ENCODE results near the gene LCMT1. TPM values are rescaled to one million over a fixed set of nuclear protein-coding genes. Genes with fewer than 3 reads are reported as not detected.

LCMT1 gene
- total and polyA plus RNA-seq, 2 of the 13 experiments (the other 11 are each of a cell fraction or from before 2014, with no cell fraction given) = 41.2 to 48.7 TPM

GRCh38 chr16:25177831-25178688, 66.5 kb downstream of the LCMT1 start (continued):
- TF ChIP-seq IKZF5 (CRISPR knock-in tag; IDR thresholded peaks at IDR 0.05) (peak; percentile 99), GTF3A (CRISPR knock-in tag; conservative IDR thresholded peaks at IDR 0.05) (0 out of 2 replicates have a peak, but pooled peaks have one; percentile 23), KLF15 (CRISPR knock-in tag; IDR thresholded peaks at IDR 0.05; ENCODE audit: borderline replicate concordance) (no peak), BCLAF1 (IDR thresholded peaks at IDR 0.05) (no peak), HBP1 (CRISPR knock-in tag; IDR thresholded peaks at IDR 0.05; ENCODE audit: low read depth) (no peak; the same call in 1 of the 2 replicates), MBD4 (IDR thresholded peaks at IDR 0.05; ENCODE audit: borderline replicate concordance, low read length) (no peak), ZNF263 (CRISPR knock-in tag; IDR thresholded peaks at IDR 0.05) (peak; percentile 99), ZNF749 (CRISPR knock-in tag; IDR thresholded peaks at IDR 0.05; ENCODE audit: borderline replicate concordance) (peak; percentile 69; the same call in 1 of the 2 replicates), ATRX (CRISPR knock-in tag; IDR thresholded peaks at IDR 0.05; ENCODE audit: borderline replicate concordance) (no peak), MEIS2 (CRISPR knock-in tag; IDR thresholded peaks at IDR 0.05) (no peak; the same call in 1 of the 2 replicates), CREB3 (CRISPR knock-in tag; IDR thresholded peaks at IDR 0.05) (no peak), SP1 (IDR thresholded peaks at IDR 0.05) (no peak), SP1 (CRISPR knock-in tag; IDR thresholded peaks at IDR 0.05) (peak; percentile 72), YEATS4 (CRISPR knock-in tag; IDR thresholded peaks at IDR 0.05; ENCODE audit: borderline replicate concordance) (peak; percentile 86), HNF1B (CRISPR knock-in tag; IDR thresholded peaks at IDR 0.05) (peak; percentile 98), RFX1 (IDR thresholded peaks at IDR 0.05) (no peak), ZNF570 (CRISPR knock-in tag; IDR thresholded peaks at IDR 0.05; ENCODE audit: borderline replicate concordance) (no peak), SCMH1 (CRISPR knock-in tag; IDR thresholded peaks at IDR 0.05; ENCODE audit: borderline replicate concordance) (no peak), WIZ (CRISPR knock-in tag; IDR thresholded peaks at IDR 0.05) (peak; percentile 95)
- TF ChIP-seq, protein P1, sequence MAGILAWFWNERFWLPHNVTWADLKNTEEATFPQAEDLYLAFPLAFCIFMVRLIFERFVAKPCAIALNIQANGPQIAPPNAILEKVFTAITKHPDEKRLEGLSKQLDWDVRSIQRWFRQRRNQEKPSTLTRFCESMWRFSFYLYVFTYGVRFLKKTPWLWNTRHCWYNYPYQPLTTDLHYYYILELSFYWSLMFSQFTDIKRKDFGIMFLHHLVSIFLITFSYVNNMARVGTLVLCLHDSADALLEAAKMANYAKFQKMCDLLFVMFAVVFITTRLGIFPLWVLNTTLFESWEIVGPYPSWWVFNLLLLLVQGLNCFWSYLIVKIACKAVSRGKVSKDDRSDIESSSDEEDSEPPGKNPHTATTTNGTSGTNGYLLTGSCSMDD (CRISPR knock-in tag; IDR thresholded peaks at IDR 0.05) = no peak
